IMR-90 (cell line): ENCODE results near the gene CEACAM8. TPM values are rescaled to one million over a fixed set of nuclear protein-coding genes. Genes with fewer than 3 reads are reported as not detected.

Source experiments
- ATAC-seq: fragments of 200-7000 bp; cut with Tn5 transposase; 2 replicates; pipeline ENCODE4 v1.9.1; 2020; ENCODE audit warnings: low read depth, mild to moderate bottlenecking, moderate library complexity
- BruUV-seq: library from RNA; stranded (reverse); fragments of 400-500 nt; replicated peaks from 2 replicates; lab custom pipeline; 2021; lab: Mats Ljungman, UMichigan
- CTCF ChIA-PET: fragments of 300-600 bp; formaldehyde crosslinking; extraction: SDS; loops from one replicate; lab custom pipeline; 2021; ENCODE audit warnings: antibody characterized with exemption; lab: Yijun Ruan, JAX
- POLR2A ChIA-PET: fragments of 300-600 bp; sonication (Branson Sonifier 250); formaldehyde crosslinking; loops from one replicate; lab custom pipeline; 2022; ENCODE audit warnings: antibody characterized with exemption; ENCODE audit not compliant: unreplicated experiment; lab: Charles Lee
- DNase-seq: peaks from one replicate; pipeline ENCODE4 v3.0.0; 2013
- H2AFZ ChIP-seq: replicated peaks from 2 replicates; pipeline ENCODE3; 2013; ENCODE audit warnings: low read length, mild to moderate bottlenecking; ENCODE audit not compliant: poor library complexity
- H2AK5ac ChIP-seq: 2 replicates; pipeline ENCODE4 v1.6.1; 2013; ENCODE audit warnings: low read depth, low read length, inconsistent platforms
- H2AK9ac ChIP-seq: replicated peaks from 2 replicates; pipeline ENCODE3; 2013; ENCODE audit warnings: mild to moderate bottlenecking, low read depth, low read length, moderate library complexity; ENCODE audit not compliant: poor library complexity
- H2BK120ac ChIP-seq: 2 replicates; pipeline ENCODE4 v1.6.1; 2013; ENCODE audit warnings: low read depth, low read length, inconsistent platforms
- H2BK15ac ChIP-seq: 3 replicates; pipeline ENCODE4 v1.6.1; 2013; ENCODE audit warnings: low read depth, low read length, inconsistent platforms
- H2BK20ac ChIP-seq: 2 replicates; pipeline ENCODE4 v1.6.1; 2013; ENCODE audit warnings: low read depth, mild to moderate bottlenecking, inconsistent platforms, low read length, moderate library complexity
- H2BK5ac ChIP-seq: 2 replicates; pipeline ENCODE4 v1.6.1; 2013; ENCODE audit warnings: mild to moderate bottlenecking, low read depth, low read length, inconsistent platforms; ENCODE audit not compliant: poor library complexity, severe bottlenecking
- H3K14ac ChIP-seq: replicated peaks from 2 replicates; pipeline ENCODE4 v1.6.1; 2013; ENCODE audit warnings: low read depth, low read length, inconsistent platforms
- H3K18ac ChIP-seq: 2 replicates; pipeline ENCODE4 v1.6.1; 2013; ENCODE audit warnings: low read depth, low read length, control low read depth
- H3K23ac ChIP-seq: 2 replicates; pipeline ENCODE4 v1.6.1; 2013; ENCODE audit warnings: low read depth, low read length, inconsistent platforms
- H3K27ac ChIP-seq: 2 replicates; pipeline ENCODE4 v1.5.1; 2013; ENCODE audit warnings: mild to moderate bottlenecking, control low read depth, low read length; ENCODE audit not compliant: insufficient read depth
- H3K27me3 ChIP-seq: 2 replicates; pipeline ENCODE4 v1.6.1; 2013; ENCODE audit warnings: low read length; ENCODE audit not compliant: control insufficient read depth, insufficient read depth
- H3K36me3 ChIP-seq: 2 replicates; pipeline ENCODE4 v1.6.1; 2013; ENCODE audit warnings: low read length, mixed read lengths; ENCODE audit not compliant: control insufficient read depth, insufficient read depth
- H3K4ac ChIP-seq: 2 replicates; pipeline ENCODE4 v1.6.1; 2013; ENCODE audit warnings: low read depth, low read length, inconsistent platforms
- H3K4me1 ChIP-seq: 2 replicates; pipeline ENCODE4 v1.6.1; 2013; ENCODE audit warnings: low read length, mixed read lengths; ENCODE audit not compliant: control insufficient read depth, insufficient read depth
- H3K4me2 ChIP-seq: 2 replicates; pipeline ENCODE4 v1.6.1; 2013; ENCODE audit warnings: low read depth, mild to moderate bottlenecking, control low read depth, low read length, moderate library complexity
- H3K4me3 ChIP-seq: 2 replicates; pipeline ENCODE4 v1.5.1; 2013; ENCODE audit warnings: low read depth, mild to moderate bottlenecking, control low read depth, low read length, moderate library complexity; ENCODE audit not compliant: insufficient read depth
- H3K56ac ChIP-seq: 2 replicates; pipeline ENCODE4 v1.6.1; 2013; ENCODE audit warnings: low read length, inconsistent platforms; ENCODE audit not compliant: insufficient read depth; ENCODE audit errors: extremely low read depth
- H3K79me1 ChIP-seq, 2 experiments: 2 replicates each; pipeline ENCODE4 v1.6.1; 2013; ENCODE audit warnings: low read length in 2 of 2, inconsistent platforms in 1 of 2, low read depth in 1 of 2
- H3K9ac ChIP-seq: 2 replicates; pipeline ENCODE4 v1.6.1; 2013; ENCODE audit warnings: low read depth, low read length, control low read depth
- H3K9me1 ChIP-seq: 2 replicates; pipeline ENCODE4 v1.6.1; 2013; ENCODE audit warnings: low read length, inconsistent platforms; ENCODE audit not compliant: insufficient read depth
- H3K9me3 ChIP-seq: 2 replicates; pipeline ENCODE4 v1.6.1; 2013; ENCODE audit warnings: low read length; ENCODE audit not compliant: control insufficient read depth, insufficient read depth
- H4K20me1 ChIP-seq: 2 replicates; pipeline ENCODE4 v1.6.1; 2013; ENCODE audit warnings: low read length, inconsistent platforms; ENCODE audit not compliant: insufficient read depth
- H4K5ac ChIP-seq: 2 replicates; pipeline ENCODE4 v1.6.1; 2013; ENCODE audit warnings: mild to moderate bottlenecking, low read depth, low read length, control low read depth
- H4K8ac ChIP-seq, 2 experiments: 2 replicates each; pipeline ENCODE4 v1.6.1; 2013; ENCODE audit warnings: low read depth in 2 of 2, low read length in 2 of 2, control low read depth in 1 of 2, inconsistent platforms in 1 of 2
- H4K91ac ChIP-seq: 2 replicates; pipeline ENCODE4 v1.6.1; 2013; ENCODE audit warnings: low read depth, low read length, inconsistent platforms; ENCODE audit not compliant: insufficient read depth
- BHLHE40 ChIP-seq: fragments of 150-350 bp; IDR thresholded peaks from 2 replicates; pipeline ENCODE4 v1.6.1; 2016; ENCODE audit warnings: mild to moderate bottlenecking, low read depth, low read length
- CEBPB ChIP-seq: IDR thresholded peaks from 2 replicates; pipeline ENCODE4 v1.6.1; 2012; ENCODE audit warnings: low read depth, low read length, improper control_type of control experiment
- CHD1 ChIP-seq: IDR thresholded peaks from 2 replicates; pipeline ENCODE4 v1.6.1; 2012; ENCODE audit warnings: low read depth, low read length, improper control_type of control experiment
- FOS ChIP-seq: fragments of 150-350 bp; IDR thresholded peaks from 2 replicates; pipeline ENCODE4 v1.6.1; 2016; ENCODE audit warnings: low read depth, low read length
- MAFK ChIP-seq: IDR thresholded peaks from 2 replicates; pipeline ENCODE4 v1.6.1; 2012; ENCODE audit warnings: low read depth, low read length, improper control_type of control experiment
- MAZ ChIP-seq: IDR thresholded peaks from 2 replicates; pipeline ENCODE4 v1.6.1; 2012; ENCODE audit warnings: low read depth, mild to moderate bottlenecking, low read length, improper control_type of control experiment, moderate library complexity, borderline replicate concordance
- MXI1 ChIP-seq: IDR thresholded peaks from 2 replicates; pipeline ENCODE4 v1.6.1; 2012; ENCODE audit warnings: low read depth, mild to moderate bottlenecking, low read length, moderate library complexity, borderline replicate concordance
- NFE2L2 ChIP-seq: fragments of 150-350 bp; IDR thresholded peaks from 2 replicates; pipeline ENCODE4 v1.6.1; 2016; ENCODE audit warnings: low read depth, mild to moderate bottlenecking, low read length
- POLR2A ChIP-seq: IDR thresholded peaks from 2 replicates; pipeline ENCODE4 v1.6.1; 2012; ENCODE audit warnings: mild to moderate bottlenecking, low read depth, low read length
- RAD21 ChIP-seq: IDR thresholded peaks from 2 replicates; pipeline ENCODE4 v1.6.1; 2012; ENCODE audit warnings: low read length, improper control_type of control experiment
- RCOR1 ChIP-seq: IDR thresholded peaks from 2 replicates; pipeline ENCODE4 v1.6.1; 2012; ENCODE audit warnings: mild to moderate bottlenecking, low read length, improper control_type of control experiment; ENCODE audit not compliant: insufficient replicate concordance
- RFX5 ChIP-seq: IDR thresholded peaks from 2 replicates; pipeline ENCODE4 v1.8.0; 2012; ENCODE audit warnings: low read depth, mild to moderate bottlenecking, low read length, moderate library complexity
- SMC3 ChIP-seq: fragments of 150-350 bp; IDR thresholded peaks from 2 replicates; pipeline ENCODE4 v1.6.1; 2016; ENCODE audit warnings: low read depth, mild to moderate bottlenecking, antibody characterized with exemption, low read length, moderate library complexity
- WGBS, 2 experiments: methylation state at CpG; one replicate each; pipeline versions ENCODE4 v1.1.5 to v1.1.7; 2013; ENCODE audit warnings: missing lambda C conversion rate in 2 of 2; ENCODE audit not compliant: insufficient read length in 1 of 2; ENCODE audit errors: extremely low coverage in 2 of 2; 5-methylcytosine and 5-hydroxymethylcytosine counted together
- dilution Hi-C: fragments of 300-500 bp; cut with HindIII; formaldehyde crosslinking; loops from one replicate; pipeline ENCODE4 v1.14.3; 2018; ENCODE audit warnings: low sequenced_read_pairs; ENCODE audit not compliant: unreplicated experiment
- in situ Hi-C: fragments of 300-500 bp; cut with MboI; formaldehyde crosslinking; loops from 3 replicates; pipeline ENCODE4 v1.14.3; 2019; ENCODE audit warnings: low sequenced_read_pairs, inconsistent platforms, mixed read lengths
- intact Hi-C: fragments of 100-400 bp; cut with micrococcal nuclease; formaldehyde crosslinking; loops from 2 replicates; pipeline ENCODE4 v1.10.0; 2022
- polyA plus RNA-seq, 3 experiments: library from polyadenylated mRNA; depleted of rRNA; stranded (reverse); fragments of >200 nt; gene quantifications; 2 replicates each; pipeline ENCODE4 v1.2.3, GENCODE V29; 2012; ENCODE audit warnings: low replicate concordance in 1 of 3
- total RNA-seq: library from RNA; depleted of rRNA; stranded (reverse); fragments of >200 nt; gene quantifications from 2 replicates; pipeline ENCODE4 v1.2.3, GENCODE V29; 2012
- TF ChIP-seq, protein P1 (sequence below): fragments of 150-350 bp; IDR thresholded peaks from 2 replicates; pipeline ENCODE4 v1.6.1; 2017; ENCODE audit warnings: mild to moderate bottlenecking, antibody characterized with exemption, low read length, low read depth
- TF ChIP-seq, protein P2 (sequence below): conservative IDR thresholded peaks from 2 replicates; pipeline ENCODE4 v1.5.1; 2012; ENCODE audit warnings: mild to moderate bottlenecking, low read depth, low read length, improper control_type of control experiment
- TF ChIP-seq, protein P3 (sequence below): fragments of 150-350 bp; IDR thresholded peaks from 2 replicates; pipeline ENCODE4 v1.6.1; 2016; ENCODE audit warnings: low read depth, mild to moderate bottlenecking, low read length, moderate library complexity, borderline replicate concordance

Gene CEACAM8
- total and polyA plus RNA-seq, 2 of the 4 experiments (the other 2 are of a cell fraction) = not detected

GRCh38 chr19:42619271-42619670 lies 24.5 kb upstream of the CEACAM8 start:
- no peak overlapping the region for H2AK9ac ChIP-seq
- no peak overlapping the region for H3K4ac ChIP-seq
- no peak overlapping the region for H2AK5ac ChIP-seq
- H2BK20ac ChIP-seq = no peak overlapping the region
- ChIA-PET POLR2A (no interaction called here), CTCF (interaction anchor here (0.6 kb wide), 1 partner anchor 48 kb away, joined by 3 read pairs; no protein-coding TSS in a partner anchor)
- no CpG with 5 or more reads among the region's 1 CpG for WGBS, 2 experiments
- no peak overlapping the region for H3K9ac ChIP-seq
- no peaks in the 10 kb centered on the region for H3K36me3 ChIP-seq
- no peak overlapping the region for H2AFZ ChIP-seq
- H3K23ac ChIP-seq = no peak overlapping the region
- H4K91ac ChIP-seq = no peak overlapping the region
- H3K79me1 ChIP-seq = no peaks in the 10 kb centered on the region
- no peaks in the 10 kb centered on the region for H3K4me1 ChIP-seq
- intact Hi-C loops = no loop called here
- H3K9me1 ChIP-seq = no peaks in the 10 kb centered on the region
- no peak overlapping the region for H3K27ac ChIP-seq
- ATAC-seq (no peak), DNase-seq (no peak)
- in situ Hi-C loops = no loop called here
- H3K9me3 ChIP-seq = no peaks in the 10 kb centered on the region
- H4K20me1 ChIP-seq = no peaks in the 10 kb centered on the region
- no peak overlapping the region for H2BK5ac ChIP-seq
- dilution Hi-C loops = no loop called here
- H3K4me3 ChIP-seq = no peak overlapping the region
- H2BK15ac ChIP-seq = no peak overlapping the region
- H3K56ac ChIP-seq = no peak overlapping the region
- H3K18ac ChIP-seq = no peak overlapping the region
- BruUV-seq = no TSS peak
- no peak overlapping the region for H4K8ac ChIP-seq
- no peak overlapping the region for H3K4me2 ChIP-seq
- peaks cover 4% of the 10 kb centered on the region; the same call in 1 of the 2 replicates for H3K27me3 ChIP-seq
- H2BK120ac ChIP-seq = no peak overlapping the region
- H3K14ac ChIP-seq = no peak overlapping the region
- TF ChIP-seq NFE2L2 (no peak), BHLHE40 (no peak), RFX5 (no peak), SMC3 (no peak), CEBPB (no peak), RCOR1 (no peak), FOS (no peak), MXI1 (no peak), POLR2A (no peak), MAFK (no peak), CHD1 (no peak), MAZ (no peak), RAD21 (no peak)
- TF ChIP-seq, protein P1, sequence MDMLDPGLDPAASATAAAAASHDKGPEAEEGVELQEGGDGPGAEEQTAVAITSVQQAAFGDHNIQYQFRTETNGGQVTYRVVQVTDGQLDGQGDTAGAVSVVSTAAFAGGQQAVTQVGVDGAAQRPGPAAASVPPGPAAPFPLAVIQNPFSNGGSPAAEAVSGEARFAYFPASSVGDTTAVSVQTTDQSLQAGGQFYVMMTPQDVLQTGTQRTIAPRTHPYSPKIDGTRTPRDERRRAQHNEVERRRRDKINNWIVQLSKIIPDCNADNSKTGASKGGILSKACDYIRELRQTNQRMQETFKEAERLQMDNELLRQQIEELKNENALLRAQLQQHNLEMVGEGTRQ = no peak
- TF ChIP-seq, protein P2, sequence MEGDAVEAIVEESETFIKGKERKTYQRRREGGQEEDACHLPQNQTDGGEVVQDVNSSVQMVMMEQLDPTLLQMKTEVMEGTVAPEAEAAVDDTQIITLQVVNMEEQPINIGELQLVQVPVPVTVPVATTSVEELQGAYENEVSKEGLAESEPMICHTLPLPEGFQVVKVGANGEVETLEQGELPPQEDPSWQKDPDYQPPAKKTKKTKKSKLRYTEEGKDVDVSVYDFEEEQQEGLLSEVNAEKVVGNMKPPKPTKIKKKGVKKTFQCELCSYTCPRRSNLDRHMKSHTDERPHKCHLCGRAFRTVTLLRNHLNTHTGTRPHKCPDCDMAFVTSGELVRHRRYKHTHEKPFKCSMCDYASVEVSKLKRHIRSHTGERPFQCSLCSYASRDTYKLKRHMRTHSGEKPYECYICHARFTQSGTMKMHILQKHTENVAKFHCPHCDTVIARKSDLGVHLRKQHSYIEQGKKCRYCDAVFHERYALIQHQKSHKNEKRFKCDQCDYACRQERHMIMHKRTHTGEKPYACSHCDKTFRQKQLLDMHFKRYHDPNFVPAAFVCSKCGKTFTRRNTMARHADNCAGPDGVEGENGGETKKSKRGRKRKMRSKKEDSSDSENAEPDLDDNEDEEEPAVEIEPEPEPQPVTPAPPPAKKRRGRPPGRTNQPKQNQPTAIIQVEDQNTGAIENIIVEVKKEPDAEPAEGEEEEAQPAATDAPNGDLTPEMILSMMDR = no peak
- TF ChIP-seq, protein P3, sequence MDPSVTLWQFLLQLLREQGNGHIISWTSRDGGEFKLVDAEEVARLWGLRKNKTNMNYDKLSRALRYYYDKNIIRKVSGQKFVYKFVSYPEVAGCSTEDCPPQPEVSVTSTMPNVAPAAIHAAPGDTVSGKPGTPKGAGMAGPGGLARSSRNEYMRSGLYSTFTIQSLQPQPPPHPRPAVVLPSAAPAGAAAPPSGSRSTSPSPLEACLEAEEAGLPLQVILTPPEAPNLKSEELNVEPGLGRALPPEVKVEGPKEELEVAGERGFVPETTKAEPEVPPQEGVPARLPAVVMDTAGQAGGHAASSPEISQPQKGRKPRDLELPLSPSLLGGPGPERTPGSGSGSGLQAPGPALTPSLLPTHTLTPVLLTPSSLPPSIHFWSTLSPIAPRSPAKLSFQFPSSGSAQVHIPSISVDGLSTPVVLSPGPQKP = no peak
- H4K5ac ChIP-seq = no peak overlapping the region
